ENCODE results near the gene ARHGEF28.

ARHGEF28 gene

GRCh38 chr5:73805449-73805848 is 179.5 kb downstream of the ARHGEF28 start:
- intact Hi-C loops (cut with DNase I): no loop called here
- DNase-seq: no peak

GRCh38 chr5:73808911-73809310 is 182.9 kb downstream of the ARHGEF28 start:
- DNase-seq: no peak
- intact Hi-C loops (cut with DNase I): no loop called here

- DNase-seq: no peak
- intact Hi-C loops (cut with DNase I): no loop called here
Measured at GRCh38 chr5:73810429-73810828, 184.4 kb downstream of the ARHGEF28 start.

- intact Hi-C loops (cut with DNase I): no loop called here
- no peak for DNase-seq
Measured at GRCh38 chr5:73812457-73812856, 186.5 kb downstream of the ARHGEF28 start.

DNA sequence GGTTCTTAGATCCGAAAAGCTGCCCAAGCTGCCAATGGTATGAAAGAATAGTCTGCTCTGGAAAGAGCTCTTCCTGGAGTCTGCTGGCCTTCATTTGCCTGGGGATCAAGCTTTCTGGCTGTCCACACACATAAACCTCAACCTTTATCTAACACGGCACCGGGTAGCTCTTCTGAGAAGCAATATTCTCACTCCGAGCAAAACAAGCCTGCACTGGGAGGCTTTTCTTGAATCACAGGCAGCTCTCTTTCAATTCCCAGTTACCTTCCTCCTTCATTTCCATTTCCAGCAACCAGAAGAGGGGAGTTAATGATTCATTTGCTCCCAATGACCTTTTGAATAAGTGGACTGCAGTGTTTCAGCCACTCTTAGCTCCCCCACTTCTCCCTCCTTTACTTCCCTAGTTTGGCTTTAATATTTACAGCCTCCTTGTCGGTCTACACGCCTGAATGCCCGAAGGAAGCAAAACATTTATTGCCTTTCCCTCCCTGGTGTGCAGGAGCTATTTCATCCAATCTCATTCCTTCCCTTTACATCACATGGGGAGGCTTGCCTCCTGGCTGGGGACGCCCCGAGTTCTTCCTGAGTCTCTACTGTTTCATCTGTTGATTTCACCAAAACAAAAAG is 187.1 kb downstream of the ARHGEF28 start:
- intact Hi-C loops (cut with DNase I): no loop called here

DNA sequence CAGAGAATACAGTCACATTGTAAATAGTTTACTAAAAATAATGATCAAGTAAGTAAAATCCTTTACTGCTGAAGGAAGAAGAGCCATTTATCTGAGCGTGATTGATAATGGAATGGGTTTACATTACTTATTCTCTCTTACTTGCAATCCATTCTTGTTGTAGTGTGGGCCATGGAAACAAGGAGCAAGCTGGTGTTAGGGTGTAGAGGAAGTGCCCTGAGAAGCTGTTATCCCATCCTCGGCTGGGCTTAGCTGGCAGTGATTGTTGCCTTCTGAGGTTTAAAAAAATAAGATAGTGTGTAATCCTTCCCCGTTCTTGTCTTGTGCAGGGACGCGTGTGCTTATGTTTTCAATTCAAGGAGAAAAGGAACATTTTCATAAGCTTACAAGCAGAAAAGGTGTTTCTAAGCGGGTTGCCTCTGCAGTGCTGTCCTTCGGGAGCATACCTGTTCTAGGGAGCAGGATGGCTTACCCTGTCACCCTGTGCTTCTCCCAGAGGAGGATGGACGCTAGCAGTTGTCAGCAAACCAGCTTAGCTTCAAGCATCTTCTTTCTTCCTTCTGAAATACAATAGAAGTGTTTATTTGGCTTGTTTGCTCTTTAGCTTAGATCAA is 188.3 kb downstream of the ARHGEF28 start:
- intact Hi-C loops (cut with DNase I): no loop called here
- DNase-seq: no peak

More for the DNA sequence above, 187.1 kb downstream of the ARHGEF28 start:
- no peak for DNase-seq

GRCh38 chr5:73815631-73816030 is 189.6 kb downstream of the ARHGEF28 start:
- intact Hi-C loops (cut with DNase I): no loop called here
- DNase-seq: no peak

- intact Hi-C loops (cut with DNase I): no loop called here
- no peak for DNase-seq
Measured at GRCh38 chr5:73816656-73817420, 190.8 kb downstream of the ARHGEF28 start.

GRCh38 chr5:73818357-73818756 is 192.4 kb downstream of the ARHGEF28 start:
- intact Hi-C loops (cut with DNase I): no loop called here
- no peak for DNase-seq

DNA sequence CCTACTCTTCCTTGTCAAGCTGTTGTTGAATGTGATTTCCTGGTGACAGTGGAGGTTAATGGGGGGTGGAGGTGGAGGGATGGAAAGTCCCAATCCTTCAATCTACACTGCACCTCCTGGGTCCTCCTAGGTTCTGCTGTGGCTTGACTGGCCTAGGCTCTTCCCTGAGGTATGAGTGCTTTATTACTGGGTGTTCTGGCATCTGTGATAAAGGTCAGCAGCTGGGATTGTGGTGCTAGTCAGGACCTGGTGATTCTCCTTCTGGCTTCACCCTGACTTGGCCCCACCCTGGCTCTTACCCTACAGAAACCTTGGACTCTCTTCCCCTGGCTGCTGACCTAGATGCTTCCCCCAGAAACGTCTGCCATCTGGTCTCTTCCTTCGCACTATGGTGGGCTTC is 194.3 kb downstream of the ARHGEF28 start:
- intact Hi-C loops (cut with DNase I): no loop called here
- DNase-seq: no peak

GRCh38 chr5:73821003-73821402 is 195.0 kb downstream of the ARHGEF28 start:
- no peak for DNase-seq
- intact Hi-C loops (cut with DNase I): no loop called here

DNA sequence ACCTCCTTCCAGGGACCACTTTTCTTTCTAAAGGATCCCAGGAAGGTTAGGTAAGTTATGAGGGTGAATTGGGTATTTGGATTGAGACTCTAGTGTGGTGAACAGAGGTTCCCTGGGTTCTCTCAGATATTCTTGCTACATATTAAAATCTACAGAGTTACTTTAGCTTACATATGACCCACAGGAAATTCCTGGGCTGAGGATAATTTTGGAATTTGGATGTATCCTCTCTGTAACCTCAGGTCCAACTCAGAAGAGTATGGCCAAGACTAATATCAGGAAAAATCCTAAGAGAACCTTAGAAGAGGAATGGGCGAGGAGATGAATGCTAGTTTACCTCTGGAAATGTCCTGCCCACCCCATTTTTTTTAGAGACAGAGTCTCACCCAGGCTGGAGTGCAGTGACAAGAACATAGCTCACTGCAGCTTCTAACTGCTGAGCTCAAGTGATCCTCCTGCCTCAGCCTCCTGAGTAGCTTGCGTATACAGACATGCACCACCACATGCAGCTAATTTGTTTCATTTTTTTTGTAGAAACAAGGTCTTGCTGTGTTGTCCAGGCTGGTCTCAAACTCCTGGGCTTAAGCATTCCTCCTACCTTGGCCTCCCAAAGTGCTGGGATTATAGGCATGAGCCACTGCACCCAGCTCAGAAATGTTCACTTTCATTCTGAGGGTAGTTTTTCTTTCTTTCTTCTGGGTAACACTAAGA is 196.4 kb downstream of the ARHGEF28 start:
- DNase-seq: no peak
- intact Hi-C loops (cut with DNase I): no loop called here

- intact Hi-C loops (cut with DNase I): no loop called here
Measured at GRCh38 chr5:73822989-73823339, 197.0 kb downstream of the ARHGEF28 start.

DNA sequence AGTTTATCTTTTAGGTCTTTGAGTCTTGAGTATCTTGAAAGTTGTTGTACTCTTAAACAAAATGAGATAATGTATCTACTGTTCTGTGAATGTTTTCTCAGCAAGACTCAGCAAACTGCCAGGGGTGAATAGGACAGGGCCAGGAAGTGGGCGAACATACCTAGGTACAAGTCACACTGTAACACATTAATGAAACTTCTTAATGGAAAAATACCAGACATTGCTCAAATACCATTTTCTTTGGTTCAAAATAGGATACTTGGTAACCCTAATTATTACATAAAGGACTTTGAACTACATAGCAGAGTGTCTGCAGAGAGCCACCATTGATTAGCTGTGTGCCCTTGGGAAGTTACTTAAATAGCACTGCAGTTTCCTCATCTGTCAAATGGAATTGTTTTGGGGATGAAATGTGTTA is 197.5 kb downstream of the ARHGEF28 start:
- intact Hi-C loops (cut with DNase I): no loop called here
- no peak for DNase-seq

More at GRCh38 chr5:73822989-73823339, 197.0 kb downstream of the ARHGEF28 start:
- DNase-seq: no peak

GRCh38 chr5:73825199-73825598 is 199.2 kb downstream of the ARHGEF28 start:
- DNase-seq: no peak
- intact Hi-C loops (cut with DNase I): no loop called here

- intact Hi-C loops (cut with DNase I): no loop called here
- no peak for DNase-seq
Measured at GRCh38 chr5:73825736-73826135, 199.7 kb downstream of the ARHGEF28 start.

GRCh38 chr5:73826301-73827105 is 200.5 kb downstream of the ARHGEF28 start:
- no peak for DNase-seq
- intact Hi-C loops (cut with DNase I): no loop called here

- DNase-seq: no peak
- intact Hi-C loops (cut with DNase I): no loop called here
Measured at GRCh38 chr5:73827106-73827450, 201.1 kb downstream of the ARHGEF28 start.

DNA sequence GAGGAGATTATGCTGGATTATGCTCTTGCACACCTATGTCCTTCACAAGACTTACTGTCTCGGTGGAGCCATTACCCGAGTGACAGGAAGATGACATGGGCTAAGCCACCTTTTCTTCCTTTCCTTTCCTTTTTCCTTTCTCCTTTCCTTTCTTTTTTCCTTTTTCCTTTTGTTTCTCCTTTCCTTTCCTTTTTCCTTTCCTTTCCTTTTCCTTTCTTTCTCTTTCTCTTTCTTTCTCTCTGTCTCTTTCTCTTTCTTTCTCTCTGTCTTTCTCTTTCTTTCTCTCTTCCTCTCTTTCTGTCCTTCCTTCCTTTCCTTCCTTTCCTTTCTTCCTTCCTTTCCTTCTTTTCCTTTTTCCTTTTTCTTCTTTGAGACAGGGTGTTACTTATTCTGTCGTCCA is 202.5 kb downstream of the ARHGEF28 start:
- intact Hi-C loops (cut with DNase I): no loop called here
- no peak for DNase-seq

- intact Hi-C loops (cut with DNase I): no loop called here
- no peak for DNase-seq
Measured at GRCh38 chr5:73830646-73831045, 204.7 kb downstream of the ARHGEF28 start.

- intact Hi-C loops (cut with DNase I): no loop called here
Measured at GRCh38 chr5:73831066-73831465, 205.1 kb downstream of the ARHGEF28 start.

More at GRCh38 chr5:73831066-73831465, 205.1 kb downstream of the ARHGEF28 start:
- DNase-seq: no peak

Measured in posterior cingulate gyrus (tissue), 11 donors.